Measurements from ENCODE around the gene KNOP1.
"Not testable (repeated sequence)": the region's sequence is repeated elsewhere in the genome, so short reads cannot be mapped to it uniquely, and the experiment has no call there.

KNOP1 gene

DNA sequence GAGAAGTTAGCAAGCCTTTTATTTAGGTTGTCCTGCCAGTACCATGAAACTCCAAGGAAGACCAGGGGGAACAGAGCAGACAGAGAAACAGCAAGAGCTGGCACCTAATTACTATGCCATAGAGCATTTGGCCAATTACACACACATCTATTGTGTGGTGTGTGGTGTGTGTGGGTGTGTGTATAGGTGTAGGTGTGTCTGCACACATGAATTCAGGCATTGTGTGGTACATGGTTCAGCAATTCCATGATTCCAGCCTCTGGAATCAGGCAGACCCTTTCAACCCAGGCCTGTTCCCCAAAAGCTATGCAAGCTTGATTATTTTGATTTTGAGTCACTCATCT, 25.8 kb upstream of the KNOP1 start:
- no peak for DNase-seq (ENCODE audit: low read depth)

DNA sequence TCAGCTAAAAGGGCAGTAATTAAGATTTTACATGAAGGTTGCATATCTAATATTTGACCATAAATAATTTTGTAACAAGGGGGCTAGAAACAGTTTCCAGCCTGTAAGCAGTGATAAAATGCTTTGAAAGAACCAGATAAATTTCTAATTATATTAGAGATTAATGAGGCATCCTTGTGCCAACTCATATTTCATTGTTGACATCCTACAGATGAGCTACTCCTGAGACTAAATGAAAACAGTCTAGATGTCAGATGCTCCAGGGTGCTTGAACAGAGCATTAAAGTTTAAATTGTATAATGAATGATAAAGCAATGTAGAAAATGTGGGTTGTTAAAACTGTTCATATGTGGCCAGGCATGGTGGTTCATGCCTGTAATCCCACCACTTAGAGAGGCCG, 23.3 kb upstream of the KNOP1 start:
- no peak for DNase-seq (ENCODE audit: low read depth)

DNA sequence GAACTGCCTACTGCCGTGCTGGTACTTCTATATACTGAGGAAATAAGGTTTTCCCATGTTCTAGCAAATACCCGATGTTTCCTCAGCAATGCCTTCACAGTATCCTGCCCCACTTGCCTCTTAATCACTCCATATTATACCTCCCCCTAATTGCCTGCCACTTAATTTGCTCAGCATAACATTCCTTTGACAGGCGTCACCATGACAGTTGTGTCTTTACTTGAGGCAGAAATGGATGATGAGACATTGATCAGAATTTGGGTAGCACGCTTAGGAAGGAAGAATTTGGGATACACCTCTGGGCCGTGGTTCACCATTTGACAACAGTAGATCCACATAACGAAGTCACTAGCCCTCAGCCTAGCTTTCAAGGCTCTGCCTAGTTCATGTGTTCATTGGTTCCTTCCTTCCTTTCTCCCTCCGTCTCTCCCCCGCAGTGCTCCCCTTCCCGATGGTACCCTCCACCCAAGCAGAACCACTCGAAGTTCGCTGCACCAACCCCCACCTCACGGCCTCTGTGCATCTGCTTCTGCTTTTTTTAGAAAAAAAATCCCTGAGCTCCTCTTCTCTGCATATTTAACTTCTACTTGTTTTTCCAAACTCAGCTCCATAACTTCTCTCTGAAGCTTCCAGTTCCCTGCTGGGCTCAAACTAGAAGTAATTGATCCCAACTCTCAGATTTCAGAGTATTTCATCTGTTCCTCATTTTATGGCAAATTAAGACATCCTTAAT, 19.4 kb upstream of the KNOP1 start:
- no peak for DNase-seq (ENCODE audit: low read depth)

DNA sequence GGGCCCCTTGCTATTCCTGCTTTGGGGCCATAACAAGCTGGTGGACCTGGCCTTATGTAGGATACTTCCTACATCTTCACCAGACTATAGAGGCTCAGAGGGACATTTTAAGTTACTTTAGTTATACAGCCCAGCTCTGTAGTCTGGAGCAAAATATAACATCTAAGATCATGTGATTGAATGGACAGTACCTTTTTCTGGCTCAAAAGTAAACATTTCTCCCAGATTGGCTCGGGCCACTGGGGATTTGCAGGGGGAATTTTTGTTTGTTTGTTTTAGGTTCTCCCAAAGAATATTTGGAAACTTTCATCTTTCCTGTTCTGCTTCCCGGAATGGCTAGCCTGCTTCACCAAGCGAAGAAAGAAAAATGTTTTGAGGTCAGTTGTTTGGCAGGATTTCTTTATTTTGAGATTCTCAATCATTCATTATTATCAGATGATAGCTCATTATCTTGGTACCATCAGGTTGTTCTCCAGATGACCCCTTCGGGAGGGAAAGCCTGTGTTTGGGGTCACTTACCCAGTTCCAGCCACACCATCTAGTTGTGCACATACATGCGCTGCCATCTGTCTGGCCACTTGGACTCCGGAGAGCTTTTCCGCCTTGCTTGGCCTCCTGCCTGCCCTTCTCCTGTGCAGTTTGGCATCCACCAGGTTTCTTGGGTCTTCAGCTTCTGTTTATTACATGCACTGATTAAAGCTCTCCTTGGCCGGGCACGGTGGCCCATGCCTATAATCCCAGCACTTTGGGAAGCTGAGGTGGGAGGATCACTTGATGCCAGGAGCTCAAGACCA, 17.2 kb upstream of the KNOP1 start:
- DNase-seq (ENCODE audit: low read depth) = no peak

DNA sequence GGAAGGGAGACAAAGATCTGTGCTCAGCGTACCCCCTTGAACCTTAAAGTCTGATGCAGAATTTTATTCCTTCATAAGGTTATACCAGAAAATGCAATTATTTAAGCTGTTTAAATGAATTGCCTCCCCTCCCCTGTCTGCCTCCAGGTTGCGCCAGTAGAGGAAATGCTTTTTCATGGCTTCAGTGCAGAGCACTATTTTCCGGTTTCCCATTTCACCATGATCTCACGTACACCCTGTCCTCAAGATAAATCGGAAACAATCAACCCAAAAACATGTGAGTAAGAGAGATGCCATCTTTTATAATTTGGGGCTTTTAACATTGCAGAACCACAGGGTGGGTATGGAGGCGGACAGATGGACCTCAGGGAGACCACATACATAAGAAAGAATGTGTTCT, 15.5 kb upstream of the KNOP1 start:
- no peak for DNase-seq (ENCODE audit: low read depth)

DNA sequence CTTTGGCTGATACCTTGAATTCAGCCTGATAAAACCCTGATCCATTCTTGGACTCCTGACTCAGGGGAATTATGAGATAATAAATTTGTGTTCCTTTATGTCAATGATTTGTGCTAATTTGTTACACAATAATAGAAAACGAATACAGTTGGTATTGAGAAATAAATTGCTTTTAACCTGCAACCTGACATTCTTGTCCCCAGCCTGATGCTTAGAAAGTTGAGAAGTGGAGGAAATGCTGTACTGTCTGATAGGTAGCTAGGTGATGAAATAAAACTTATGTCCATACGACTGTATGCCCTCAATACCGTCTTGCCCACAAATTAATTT, 10.6 kb upstream of the KNOP1 start:
- no peak for DNase-seq (ENCODE audit: low read depth)

DNA sequence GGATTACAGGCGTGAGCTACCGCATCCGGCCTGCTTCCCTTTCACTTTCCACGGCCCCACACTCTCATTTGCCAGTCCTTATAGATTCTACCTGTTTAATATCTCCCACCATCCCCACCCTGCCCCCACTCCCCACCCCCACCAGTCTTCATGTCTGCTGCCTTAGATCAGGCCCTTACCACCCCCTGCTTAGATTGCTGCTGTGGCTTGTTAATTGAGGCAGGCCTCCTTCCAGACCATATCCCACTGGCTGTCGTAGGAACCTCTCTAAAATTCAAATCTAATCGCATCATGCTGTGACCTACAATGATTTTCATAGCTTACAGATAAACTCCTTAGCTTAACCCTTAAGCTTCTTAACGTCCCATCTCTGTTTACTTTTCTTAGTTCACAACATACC, 5.0 kb upstream of the KNOP1 start:
- DNase-seq (ENCODE audit: low read depth) = no peak

DNA sequence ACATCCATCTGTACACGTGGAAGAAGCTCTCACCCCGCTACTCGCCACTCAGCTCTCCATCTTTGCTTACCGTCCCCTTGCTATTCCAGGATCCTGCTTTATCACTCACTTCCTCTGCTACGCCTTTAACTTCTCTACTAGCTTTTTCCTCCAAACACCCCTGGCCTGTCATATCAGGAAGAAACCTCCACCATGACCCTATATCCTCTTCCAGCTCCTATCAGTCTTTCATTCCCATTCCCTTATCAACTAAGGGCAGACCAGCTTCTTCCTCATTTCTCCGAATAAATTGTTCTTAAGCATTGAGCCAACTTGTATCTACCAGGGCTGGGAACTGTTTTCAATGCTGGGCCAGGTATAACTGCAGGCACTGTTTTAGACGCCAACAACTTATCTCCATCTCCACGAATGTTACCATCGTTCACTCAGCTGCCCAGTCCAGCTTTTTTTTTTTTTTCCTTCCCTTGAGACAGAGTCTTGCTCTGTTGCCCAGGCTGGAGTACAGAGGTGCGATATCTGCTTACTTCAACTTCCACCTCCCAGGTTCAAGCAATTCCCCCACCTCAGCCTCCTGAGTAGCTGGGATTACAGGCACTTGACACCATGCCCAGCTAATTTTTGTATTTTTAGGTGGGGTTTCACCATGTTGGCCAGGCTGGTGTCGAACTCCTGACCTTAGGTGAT, 4.4 kb upstream of the KNOP1 start:
- no peak for DNase-seq (ENCODE audit: low read depth)

DNA sequence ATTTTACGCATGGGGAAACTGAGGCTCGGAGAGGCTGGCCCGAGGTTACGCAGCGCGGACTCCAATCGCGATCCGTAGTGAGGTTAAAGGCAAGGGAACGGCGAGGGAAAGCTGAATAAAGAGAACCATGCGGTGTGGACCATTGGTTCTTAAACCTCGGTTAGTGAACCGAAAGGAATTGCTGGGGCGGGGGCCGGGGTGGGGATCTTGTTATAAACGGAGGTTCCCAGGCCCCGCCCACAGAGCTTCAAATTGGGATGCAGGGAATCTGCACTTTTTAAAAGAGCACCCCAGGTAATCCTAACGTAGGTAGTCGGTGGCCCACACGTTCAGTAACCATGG, 568 bp upstream of the KNOP1 start:
- no peak for DNase-seq (ENCODE audit: low read depth)

DNA sequence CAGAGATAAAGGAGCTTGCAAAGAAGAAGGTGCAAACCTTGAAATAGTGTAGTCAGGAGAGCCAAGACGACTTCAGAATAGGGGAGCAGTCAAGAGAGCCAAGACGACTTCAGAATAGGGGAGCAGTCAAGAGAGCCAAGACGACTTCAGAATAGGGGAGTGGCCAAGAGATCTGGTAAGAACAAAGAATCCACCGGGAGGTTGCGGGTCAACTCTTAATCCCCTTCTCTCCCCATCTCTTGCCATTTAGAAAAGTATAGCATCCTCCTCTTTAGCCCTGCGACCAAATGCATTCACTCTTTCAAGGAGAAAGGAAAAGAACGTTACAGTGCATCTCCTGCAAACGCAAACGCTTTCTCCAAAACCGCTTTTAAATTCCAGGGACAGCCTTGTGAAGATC, 713 bp downstream of the KNOP1 start:
- no peak for DNase-seq (ENCODE audit: low read depth)

DNA sequence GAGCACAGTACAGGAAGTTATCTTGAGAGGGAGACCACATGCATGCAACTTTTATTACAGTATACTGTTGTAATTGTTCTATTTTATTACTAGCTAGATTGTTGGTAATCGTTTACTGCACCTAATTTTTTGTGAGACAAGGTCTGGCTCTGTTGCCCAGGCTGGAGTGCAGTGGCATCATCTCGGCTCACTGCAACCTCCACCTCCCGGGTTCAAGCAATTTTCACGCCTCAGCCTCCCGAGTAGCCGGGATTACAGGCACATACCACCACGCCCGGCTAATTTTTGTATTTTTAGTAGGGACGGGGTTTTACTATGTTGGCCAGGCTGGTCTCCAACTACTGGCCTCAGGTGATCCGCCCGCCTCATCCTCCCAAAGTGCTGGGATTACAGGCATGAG, 1.3 kb downstream of the KNOP1 start:
- DNase-seq (ENCODE audit: low read depth) = not testable (repeated sequence)

DNA sequence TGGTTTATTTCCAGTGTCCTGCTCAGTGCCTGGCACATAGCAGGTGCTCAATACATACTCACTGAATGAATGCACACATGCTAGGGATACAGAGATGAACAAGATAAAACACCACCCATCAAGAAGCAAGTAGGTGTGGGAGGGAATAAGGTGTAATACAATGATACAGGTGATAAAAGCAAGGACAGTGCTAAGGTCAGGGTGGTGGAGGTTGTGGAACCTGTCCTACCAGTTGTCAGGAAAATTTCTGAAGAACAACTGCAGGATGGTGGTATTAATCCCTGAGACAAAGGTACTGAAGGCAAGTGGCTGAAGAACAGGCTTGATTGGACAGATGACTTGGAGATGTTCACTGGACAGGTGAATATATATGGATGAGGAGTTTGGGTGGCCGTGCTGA, 1.8 kb downstream of the KNOP1 start:
- no peak for DNase-seq (ENCODE audit: low read depth)

DNA sequence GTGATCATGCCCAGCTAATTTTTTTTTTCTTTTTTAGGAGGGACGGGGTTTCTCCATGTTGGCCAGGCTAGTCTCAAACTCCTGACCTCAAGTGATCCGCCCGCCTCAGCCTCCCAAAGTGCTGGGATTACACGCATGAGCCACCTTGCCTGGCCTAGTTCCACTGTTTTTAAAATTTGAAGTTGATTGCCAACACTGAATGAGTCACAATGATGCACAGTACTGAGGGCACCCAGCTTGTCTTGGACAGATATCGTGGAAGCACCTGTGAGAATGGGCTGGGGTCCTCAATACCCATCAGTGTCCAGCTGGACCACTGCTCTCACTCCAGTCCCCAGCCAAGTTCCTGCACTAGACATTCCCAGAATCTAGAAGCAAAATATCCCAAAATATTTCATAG, 2.5 kb downstream of the KNOP1 start:
- DNase-seq (ENCODE audit: low read depth) = no peak

DNA sequence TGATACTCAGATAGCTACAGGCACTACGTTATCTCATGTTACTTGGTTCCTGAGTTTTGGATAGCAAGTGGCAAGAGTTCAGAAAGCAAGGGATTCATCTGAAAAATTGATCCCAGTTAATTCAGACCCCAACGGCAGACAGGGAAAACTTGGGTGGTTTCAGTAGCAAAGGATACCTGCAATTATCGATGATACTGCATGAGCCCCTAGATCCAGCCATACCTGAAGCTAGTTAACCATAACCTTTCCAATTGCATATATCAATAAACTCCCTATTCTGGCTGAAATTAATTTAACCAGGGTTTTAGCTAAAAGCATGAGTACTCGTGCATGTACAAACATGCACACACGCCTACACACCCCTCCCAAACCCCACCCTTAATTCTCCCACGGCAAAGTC, 4.3 kb downstream of the KNOP1 start:
- DNase-seq (ENCODE audit: low read depth) = no peak

DNA sequence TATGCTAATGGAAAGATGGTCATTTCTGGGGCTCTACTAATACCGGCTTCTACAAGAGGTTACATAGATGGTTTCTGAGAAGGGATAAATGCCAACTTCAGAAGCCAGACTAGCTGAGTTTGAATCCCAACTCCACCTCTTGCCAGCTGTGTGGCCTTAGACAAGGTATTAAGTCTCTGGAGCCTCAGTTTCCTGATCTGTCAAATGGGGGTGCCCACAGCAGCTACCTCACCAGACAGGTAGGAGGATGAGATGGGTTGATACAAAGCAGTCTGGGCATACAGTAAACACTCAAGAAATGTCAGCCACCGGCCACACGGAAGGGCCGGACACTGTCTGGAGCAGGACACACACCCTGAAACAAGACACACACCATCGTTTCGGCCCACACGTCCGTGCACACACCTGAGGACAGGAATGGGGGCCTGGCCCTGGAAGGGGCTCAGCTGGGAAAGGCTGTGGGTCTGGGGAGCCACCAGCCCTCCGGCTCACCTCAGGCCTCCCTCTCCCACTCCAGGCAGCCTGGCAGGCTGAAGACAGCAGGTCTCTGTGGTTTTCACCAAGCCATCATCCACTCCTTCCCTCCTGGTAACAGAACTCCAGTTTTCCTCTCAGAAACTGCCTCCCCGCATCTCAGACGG, 5.5 kb downstream of the KNOP1 start:
- no peak for DNase-seq (ENCODE audit: low read depth)

DNA sequence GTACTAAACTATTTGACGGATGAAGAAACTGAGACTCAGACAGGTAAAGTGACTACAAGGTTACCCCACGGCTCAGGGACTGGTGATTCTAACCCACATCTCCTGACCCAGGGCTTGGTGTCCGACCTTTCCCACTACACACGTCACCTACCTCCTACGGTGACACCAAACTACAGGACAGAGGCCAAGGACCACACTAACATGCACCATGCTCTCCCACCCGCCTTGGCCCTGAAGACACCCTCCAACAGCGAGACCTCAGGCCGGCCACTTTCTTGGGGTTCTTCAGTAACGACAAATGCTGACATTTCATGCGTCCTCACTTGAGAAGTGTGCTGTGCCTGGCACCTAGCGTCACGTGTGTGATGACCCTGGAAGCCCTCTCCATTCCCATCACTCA, 6.4 kb downstream of the KNOP1 start:
- DNase-seq (ENCODE audit: low read depth) = no peak

DNA sequence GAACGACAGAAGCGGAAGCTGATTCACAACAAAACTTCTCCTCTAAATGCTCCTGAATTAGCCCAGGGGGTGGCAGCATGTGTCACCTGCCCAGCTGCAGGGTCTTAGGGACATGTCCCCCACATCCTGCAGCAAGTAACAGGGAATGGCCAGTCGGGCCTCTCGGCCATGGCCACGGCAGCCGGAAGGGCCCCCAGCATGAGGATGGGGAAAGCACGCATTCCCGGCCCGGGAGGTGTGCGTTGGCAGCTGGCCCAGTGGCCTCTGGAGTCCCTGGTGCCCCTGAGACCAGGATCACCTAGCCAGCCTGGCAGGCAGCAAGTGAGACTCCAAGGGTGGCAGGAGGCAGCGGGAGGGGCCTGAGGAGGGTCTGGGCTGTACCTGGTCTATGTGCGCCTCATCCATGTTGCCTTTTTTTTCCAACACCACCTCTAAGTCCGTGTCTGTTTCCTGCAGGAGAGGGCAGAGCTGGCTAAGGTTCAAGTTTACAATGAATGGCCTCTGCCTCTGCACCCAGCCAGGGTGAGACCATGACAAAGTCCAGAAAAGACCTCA, 7.0 kb downstream of the KNOP1 start:
- DNase-seq (ENCODE audit: low read depth) = no peak

DNA sequence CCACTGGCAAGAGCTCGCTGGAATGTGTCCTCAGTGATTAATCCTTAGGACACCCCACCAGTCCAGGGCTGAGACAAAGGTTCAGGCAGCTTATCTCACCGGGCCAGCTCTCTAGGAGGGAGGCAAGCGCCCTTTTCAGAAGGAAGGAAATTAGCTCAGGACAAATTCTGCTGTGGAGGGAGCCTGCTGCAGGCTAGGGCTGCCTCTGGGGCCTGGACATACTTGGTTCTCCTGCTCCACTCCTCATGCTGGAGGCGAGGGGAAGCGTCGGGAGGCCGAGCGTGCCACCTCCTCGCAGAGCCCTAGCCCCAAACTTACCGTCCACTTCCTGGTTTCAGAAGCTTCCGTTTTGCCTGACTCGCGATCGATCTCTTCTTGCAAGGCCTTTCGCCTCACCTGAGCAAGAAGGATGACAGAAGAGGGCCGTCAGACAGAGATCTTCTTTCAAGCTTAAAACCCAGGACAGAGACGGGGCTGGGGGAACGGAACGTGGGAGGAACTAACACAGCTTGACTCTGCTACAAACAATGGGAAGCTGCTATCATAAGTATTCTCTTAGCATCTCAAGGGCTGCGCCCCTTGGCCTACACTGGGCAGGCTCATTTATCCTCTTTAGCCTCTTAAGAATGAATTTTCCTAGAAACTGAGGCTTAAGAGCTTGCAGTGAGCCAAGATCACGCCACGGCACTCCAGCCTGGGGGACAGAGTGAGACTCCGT, 7.7 kb downstream of the KNOP1 start:
- no peak for DNase-seq (ENCODE audit: low read depth)

DNA sequence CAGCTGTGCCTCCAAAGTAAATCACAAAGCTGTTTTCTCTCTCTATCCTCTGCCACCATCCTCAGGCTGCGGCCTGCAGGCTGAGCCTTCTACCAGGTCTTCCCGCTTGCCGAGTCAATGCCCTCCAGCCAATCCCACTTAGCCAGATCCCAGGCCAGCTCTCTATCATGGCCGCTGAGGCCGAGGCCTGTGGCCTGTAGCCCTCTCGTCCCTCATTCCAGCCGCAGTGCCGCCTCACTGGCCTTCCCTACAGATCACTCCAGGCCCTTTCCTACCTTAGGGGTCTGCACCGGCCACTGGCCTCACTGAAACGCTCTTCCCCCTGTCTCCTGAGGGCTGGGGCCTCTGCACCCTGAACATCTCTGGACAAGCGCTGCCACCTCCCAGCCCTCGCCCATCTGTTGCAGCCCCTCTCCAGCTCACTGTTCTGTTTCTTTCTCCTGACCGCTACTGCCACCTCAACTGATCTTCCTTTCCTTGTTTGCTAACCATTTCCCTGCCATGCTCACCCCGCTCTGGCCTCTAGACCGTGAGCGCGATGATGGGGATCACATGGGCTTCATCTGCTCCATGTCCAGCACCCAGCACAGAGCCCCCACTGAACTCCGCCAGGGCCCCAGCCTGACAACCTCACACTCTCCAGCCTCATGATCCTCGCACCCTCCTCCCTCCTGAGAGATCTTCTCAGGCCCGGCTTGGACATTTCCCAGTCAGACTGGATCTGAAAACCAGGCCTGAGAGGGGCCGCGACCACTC, 8.5 kb downstream of the KNOP1 start:
- DNase-seq (ENCODE audit: low read depth) = no peak

DNA sequence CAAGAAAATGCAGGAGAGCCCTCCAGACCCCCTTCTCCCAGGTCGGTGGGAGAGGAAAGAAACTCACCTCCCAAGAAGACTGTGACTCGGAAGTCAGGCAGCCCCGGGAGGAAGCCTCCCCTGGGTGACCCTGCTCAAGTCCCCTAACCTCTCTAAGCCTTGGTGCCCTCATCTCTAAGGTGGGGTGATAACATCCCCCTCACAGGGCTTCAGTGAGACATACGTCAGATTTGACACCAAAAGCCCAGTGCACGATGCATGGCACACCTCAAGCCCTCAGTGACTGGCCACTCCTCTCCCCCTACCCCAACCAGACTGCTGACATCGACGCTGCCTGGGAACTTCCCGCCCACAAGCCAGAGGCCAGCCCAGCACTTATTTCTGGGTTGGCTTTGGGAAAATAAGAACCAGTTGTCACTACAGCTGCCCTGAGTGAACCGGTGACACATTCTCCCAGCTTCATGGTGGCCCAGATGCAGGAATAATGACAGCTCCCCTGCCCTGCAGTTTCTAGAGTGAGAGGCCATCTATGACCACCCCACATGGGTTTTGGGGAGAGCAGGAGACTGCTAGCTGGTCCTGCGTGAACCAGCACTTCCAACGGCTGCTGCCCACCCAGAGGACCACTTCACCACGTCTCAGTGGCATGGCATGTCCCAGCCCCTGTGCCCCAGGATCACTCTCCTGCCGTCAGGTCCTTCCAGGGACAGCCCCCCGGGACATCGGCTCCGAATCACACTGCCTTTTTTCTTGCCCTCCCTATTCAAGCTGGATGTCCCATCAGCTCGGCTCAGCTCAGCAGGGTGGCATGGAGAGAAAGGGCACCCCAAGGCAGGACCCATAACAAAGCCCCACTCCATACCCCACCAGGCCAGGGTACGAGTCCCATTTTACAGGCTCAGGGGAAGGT, 9.5 kb downstream of the KNOP1 start:
- no peak for DNase-seq (ENCODE audit: low read depth)

Data from non-pigmented ciliary epithelial cell (primary cell).